GM15510 (cell line): ENCODE results near the gene CAMK1D.

Source experiments
- POLR2A ChIP-seq: IDR thresholded peaks from 3 replicates; pipeline ENCODE4 v1.6.1; 2011; ENCODE audit warnings: borderline replicate concordance; ENCODE audit not compliant: insufficient read length; ENCODE audit errors: extremely low read depth

CAMK1D gene

DNA sequence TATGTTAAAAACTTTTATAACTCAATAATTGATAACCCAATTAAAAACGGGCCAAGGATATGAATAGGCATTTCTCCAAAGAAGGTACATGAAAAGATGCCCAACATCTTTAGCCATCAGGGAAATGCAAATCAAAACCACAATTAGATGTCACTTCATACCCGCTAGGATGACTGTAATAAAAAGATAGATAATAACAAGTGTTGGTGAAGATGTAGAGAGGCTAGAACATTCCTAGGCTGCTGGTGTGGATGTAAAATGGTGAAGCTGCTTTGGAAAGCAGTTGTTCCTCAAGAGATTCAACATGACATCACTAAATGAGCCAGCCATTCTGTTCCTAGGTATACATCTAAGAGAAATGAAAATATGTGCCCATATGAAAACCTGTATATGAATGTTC lies 35.6 kb downstream of the CAMK1D start:
- no peak for TF ChIP-seq POLR2A

GRCh38 chr10:12387561-12388210 lies 38.3 kb downstream of the CAMK1D start:
- no peak for TF ChIP-seq POLR2A

DNA sequence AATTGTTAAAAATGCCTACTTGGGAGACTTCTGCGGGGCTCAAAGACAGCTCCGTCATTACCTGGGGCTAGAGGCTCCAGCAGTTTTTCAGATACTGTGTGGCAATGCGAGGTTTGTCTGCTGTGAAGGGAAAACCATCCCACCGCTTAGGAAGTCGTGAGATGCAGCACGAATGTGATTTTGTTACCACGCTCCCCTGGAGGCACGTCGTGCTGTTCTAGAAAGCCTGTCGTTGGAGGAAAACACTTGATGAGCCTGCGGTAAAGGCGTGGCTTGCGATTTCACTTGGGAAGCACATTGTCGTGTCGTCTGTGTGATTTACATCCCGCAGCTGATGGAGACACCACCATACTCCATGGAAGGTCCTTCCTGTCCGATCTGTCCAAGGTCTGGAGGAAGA lies 39.3 kb downstream of the CAMK1D start:
- TF ChIP-seq POLR2A, result no peak

DNA sequence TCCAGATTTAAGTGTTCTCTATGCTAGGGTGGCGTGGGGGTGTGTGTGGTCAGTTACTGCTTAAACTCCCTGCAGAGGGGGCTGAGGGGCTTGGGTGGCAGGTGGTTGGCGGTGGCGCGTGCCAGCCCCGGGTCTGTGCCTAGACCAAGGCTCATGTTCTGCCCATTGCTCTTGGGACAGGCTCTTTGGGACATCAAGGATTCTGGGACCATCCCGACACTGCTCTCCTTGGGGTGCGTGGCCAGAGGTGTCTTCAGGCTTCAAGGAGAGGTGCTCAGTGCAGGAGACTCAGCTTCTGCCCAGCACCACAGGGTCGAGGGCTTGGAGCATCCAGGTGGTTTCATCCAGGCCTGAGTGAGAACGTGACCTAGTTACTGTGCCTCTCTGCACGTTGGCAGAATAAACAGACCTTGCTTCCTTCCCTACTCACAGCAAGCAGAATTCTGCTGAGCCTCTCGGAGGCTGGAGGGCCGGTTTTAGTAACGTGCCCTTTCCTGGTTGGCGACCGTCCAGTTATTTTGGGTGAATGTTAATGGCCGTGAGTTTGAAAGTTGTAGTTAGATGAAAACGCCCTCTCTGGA lies 39.9 kb downstream of the CAMK1D start:
- no peak for TF ChIP-seq POLR2A

DNA sequence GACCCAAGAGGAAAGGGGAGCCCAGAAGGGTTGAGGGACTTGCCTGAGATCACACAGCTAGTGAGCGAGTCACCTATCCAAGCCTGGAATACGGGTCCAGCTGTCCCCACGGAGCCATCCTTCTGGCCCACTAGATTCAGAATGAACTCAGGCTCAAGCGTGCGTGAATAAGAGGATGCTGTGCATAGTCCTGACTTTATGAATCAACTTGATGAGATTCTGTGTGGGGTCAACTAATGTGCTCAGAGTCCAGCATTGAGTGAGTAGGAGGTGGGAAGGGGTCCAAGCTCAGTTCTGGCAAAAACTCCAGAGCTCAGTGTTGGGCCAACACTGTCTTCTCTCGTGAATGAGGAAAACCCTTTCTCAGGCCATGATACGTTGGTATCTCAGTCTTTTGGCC lies 41.4 kb downstream of the CAMK1D start:
- TF ChIP-seq POLR2A, result no peak

- no peak for TF ChIP-seq POLR2A
Measured at GRCh38 chr10:12391206-12391605, 41.9 kb downstream of the CAMK1D start.

DNA sequence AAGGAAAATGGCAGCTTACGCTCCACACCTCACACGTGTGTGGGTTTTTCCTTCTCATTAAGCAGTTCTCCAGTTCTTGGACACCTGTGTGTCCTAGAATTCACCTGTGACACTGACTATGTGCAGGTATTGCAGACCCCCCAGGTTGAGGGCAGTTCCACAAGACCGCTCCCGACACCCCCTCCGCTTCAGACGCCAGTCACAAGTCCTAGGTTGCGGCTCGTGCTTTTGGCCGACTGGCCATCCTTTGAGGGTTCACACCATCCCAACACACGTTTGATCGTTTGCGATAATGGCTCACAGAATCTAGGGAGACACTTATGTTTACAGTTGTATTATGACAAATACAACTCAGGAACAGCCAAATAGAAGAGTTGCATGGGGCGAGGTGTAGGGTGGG lies 44.5 kb downstream of the CAMK1D start:
- TF ChIP-seq POLR2A, result no peak

DNA sequence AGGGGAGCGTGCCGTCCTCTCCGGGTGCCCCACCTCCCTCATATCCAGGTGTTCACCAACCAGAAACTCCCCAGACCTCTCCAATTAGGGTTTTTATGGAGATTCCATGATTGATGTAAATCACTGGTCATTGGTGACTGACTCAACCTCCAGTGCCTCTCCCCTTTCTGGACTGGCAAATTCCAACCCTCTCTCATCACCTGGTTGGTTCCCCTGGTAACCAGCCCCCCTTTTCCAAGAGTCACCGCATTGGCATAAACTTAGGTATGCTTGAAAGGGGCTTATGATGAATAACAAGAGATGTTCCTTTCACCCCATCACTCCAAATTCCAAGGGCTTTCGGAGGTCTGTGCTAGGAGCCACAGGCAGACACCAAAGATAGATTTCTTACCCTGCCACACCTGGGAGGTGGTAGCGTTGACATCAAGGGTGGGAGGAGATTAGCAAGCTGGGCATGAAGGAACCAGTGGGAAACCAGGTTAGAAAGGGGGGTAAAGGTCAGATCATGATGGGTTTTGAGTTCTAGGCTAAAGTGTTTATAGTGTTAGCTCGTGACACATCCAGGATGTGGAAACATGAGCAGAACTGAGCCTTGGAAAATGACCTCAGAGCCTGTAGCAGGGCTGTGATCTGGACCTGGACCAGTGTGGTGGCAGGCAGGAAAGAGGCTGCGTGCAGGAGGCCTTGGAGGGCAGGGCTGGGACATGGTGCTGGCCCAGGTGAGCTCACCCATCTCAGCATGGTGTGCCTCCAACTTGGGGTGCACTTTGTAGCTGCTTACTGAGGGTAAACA lies 45.1 kb downstream of the CAMK1D start:
- TF ChIP-seq POLR2A, result no peak

DNA sequence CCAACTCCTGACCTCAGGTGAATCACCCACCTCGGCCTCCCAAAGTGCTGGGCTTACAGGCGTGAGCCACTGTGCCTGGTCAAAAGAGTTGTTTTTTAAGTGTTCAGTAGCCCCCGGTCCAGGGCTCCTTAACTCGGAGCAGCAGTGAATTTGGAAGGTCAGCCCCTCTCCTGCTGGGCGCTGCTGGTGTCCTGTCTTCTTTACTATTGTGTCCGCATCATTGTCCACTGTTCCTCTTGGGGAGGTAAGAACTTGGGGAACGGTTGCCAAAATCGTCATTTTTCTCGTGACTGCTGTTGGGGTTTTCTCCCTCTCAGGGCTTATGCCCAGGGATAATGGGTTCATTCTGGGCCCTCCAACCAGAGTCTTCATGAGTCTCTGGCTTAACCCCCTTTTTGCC lies 46.7 kb downstream of the CAMK1D start:
- TF ChIP-seq POLR2A, result no peak

- TF ChIP-seq POLR2A, result no peak
Measured at GRCh38 chr10:12396567-12396966, 47.2 kb downstream of the CAMK1D start.

- TF ChIP-seq POLR2A, result no peak
Measured at GRCh38 chr10:12397147-12397896, 48.0 kb downstream of the CAMK1D start.

DNA sequence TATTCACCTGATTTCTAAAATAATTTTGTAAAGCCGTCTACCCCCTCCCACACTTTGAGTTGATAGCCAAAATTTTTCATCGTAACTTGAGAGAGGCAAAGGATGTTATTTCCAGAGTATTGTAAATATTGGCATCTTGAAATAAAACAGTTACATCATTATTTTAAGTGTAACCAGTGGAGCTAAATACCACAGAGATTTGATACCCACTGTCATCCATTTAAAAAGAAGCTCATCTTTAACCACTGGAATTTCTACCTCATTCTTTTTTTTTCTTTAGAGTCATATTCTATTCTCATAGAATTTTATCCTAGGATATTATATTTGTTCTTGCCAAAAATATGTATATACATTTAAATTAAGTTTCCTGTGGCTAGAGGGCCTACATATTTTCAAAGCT lies 48.6 kb downstream of the CAMK1D start:
- no peak for TF ChIP-seq POLR2A

DNA sequence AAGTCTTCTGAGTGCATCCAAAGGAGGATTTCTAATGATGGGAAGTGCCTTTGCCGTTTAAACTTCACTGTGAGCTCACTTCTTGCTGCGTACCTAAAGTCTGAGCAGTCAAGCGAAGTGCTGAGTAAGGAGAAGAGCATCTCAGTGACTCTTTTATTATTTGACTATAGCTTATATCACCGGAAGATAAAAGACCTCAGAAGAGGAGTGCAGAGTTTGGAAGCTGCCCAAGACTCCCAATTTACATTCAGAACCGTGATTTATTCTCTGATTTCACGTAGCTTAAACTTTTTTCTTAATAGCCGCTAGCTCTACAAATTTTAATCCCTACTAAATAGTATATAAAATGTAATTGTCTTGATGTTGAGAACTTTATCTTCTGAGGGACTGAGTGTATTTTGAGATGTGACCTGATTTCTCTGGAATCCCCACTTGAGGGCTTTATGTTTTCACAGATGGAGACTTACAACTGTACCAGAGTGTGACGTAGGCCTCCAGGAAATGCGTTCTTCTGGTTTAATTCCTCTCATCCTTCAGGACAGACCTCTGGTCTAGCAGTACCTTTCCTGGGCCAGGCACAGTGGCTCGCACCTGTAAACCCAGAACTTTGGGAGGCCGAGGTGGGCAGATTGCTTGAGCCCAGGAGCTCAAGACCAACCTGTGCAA lies 51.1 kb downstream of the CAMK1D start:
- TF ChIP-seq POLR2A, result no peak

GRCh38 chr10:12401466-12401865 lies 52.1 kb downstream of the CAMK1D start:
- TF ChIP-seq POLR2A, result no peak

DNA sequence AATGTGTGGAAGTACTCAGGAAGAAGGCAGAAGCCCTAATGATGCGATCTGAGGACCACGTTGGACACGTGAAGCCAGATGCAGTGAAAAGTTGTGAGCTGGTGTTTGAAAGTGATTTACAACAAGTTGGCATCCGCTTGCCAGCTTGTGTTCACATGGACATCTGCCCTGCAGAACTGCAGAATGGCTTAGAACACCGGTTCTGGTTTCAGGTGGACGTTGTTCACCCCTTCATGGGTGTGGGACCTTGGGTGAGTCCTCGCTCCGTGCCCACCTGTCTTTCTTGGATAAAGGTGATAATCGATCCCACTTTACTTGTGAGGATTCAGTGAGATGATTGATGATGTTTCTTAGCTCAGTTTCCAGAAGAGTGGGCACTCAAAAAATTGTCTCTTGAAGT lies 53.8 kb downstream of the CAMK1D start:
- no peak for TF ChIP-seq POLR2A
